ENCODE results near the gene PPM1J. TPM values are rescaled to one million over a fixed set of nuclear protein-coding genes. Genes with fewer than 3 reads are reported as not detected.

Gene PPM1J
- polyA plus RNA-seq, 1 of the 3 experiments (the other 2 are of a cell fraction) = 5.3 TPM

DNA sequence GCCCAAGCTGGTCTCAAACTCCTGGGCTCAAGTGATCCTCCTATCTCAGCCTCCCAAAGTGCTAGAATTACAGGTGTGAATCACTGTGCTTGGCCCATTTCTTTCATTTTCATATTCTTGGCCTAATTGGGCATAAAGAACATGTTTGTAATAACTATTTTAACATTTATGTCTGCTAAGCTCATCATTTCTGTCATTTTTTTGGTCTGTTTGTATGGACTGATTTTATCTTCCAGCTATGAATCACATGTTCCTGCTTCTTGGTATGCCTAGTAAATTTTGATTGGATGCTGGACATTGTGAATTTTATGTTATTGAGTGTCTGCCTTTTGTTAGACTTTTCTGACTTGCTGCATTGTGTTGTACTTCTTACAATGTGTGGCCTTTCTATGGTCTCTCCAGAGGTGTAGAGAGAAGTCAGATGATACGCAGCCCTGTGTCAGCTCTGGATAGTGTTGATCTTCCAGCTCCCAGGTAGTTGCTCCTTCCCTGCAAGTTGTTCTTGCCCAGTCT, 39.0 kb upstream of the PPM1J start (continued):
- TF ChIP-seq RCOR1 (IDR thresholded peaks at IDR 0.05; ENCODE audit: low read length) = no peak
- TF ChIP-seq, protein P1, sequence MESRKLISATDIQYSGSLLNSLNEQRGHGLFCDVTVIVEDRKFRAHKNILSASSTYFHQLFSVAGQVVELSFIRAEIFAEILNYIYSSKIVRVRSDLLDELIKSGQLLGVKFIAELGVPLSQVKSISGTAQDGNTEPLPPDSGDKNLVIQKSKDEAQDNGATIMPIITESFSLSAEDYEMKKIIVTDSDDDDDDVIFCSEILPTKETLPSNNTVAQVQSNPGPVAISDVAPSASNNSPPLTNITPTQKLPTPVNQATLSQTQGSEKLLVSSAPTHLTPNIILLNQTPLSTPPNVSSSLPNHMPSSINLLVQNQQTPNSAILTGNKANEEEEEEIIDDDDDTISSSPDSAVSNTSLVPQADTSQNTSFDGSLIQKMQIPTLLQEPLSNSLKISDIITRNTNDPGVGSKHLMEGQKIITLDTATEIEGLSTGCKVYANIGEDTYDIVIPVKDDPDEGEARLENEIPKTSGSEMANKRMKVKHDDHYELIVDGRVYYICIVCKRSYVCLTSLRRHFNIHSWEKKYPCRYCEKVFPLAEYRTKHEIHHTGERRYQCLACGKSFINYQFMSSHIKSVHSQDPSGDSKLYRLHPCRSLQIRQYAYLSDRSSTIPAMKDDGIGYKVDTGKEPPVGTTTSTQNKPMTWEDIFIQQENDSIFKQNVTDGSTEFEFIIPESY (IDR thresholded peaks at IDR 0.05; ENCODE audit: borderline replicate concordance, low read depth) = no peak

DNA sequence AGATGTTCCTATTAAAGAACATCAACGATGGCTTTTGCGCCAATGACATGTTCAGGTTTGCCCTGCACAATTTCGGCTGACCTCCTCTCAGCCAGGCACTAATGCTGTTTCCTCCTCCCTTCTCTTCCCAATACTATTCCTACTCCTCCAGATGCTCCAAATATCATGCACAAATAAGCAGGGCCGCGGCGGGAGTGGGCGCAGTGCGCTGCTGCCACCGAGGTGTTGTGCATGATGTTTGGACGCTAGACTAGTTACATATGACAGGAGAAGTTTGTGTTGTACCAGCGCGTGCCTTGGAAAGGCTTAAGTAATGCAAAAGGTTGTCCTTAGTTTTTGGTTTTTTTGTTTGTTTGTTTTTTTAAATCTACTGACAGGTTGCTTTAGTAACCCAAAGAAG, 33.3 kb upstream of the PPM1J start:
- Histone ChIP-seq H3K9me2 (no peaks in the 10 kb centered on the region), H3K4me3 (ENCODE audit: low read depth in 2 of 2, low read length in 1 of 2) (no peak overlapping the region), H3F3A (replicated peaks; ENCODE audit: insufficient read depth) (no peaks in the 10 kb centered on the region), H4K20me1 (ENCODE audit: insufficient read depth) (no peaks in the 10 kb centered on the region), H3K9me3 (no peaks in the 10 kb centered on the region), H3K4me1 (ENCODE audit: control insufficient read depth in 1 of 2, insufficient read depth in 2 of 2, low read depth in 1 of 2, low read length in 1 of 2) (no peaks in the 10 kb centered on the region), H3K4me2 (no peak overlapping the region), H3K27me3 (ENCODE audit: insufficient read depth) (no peaks in the 10 kb centered on the region; the same call in 1 of the 2 replicates), H3K9ac (no peak overlapping the region), H3K36me3 (replicated peaks in 1 of 2; ENCODE audit: control insufficient read depth in 1 of 2, insufficient read depth in 2 of 2, low read length in 1 of 2) (no peaks in the 10 kb centered on the region), H2AFZ (ENCODE audit: low read depth) (no peak overlapping the region), H3K27ac (ENCODE audit: low read depth in 2 of 2, low read length in 1 of 2) (no peak overlapping the region), H3K79me2 (ENCODE audit: insufficient read depth) (no peaks in the 10 kb centered on the region)
- DNase-seq = no peak
- ChIA-PET POLR2A (no interaction called here), CTCF (interaction anchor here (0.7 to 1.2 kb wide), 3 partner anchors 10 to 29 kb away, joined by 3 to 4 read pairs (median 3); a partner anchor contains a TSS)
- no peak for TF ChIP-seq EP300 (IDR thresholded peaks at IDR 0.05; ENCODE audit: borderline replicate concordance in 1 of 2, low read depth in 1 of 2, low read length in 1 of 2)
- 64% methylated on average over 11 of the region's 12 CpGs for WGBS (ENCODE audit: low lambda C conversion rate)

DNA sequence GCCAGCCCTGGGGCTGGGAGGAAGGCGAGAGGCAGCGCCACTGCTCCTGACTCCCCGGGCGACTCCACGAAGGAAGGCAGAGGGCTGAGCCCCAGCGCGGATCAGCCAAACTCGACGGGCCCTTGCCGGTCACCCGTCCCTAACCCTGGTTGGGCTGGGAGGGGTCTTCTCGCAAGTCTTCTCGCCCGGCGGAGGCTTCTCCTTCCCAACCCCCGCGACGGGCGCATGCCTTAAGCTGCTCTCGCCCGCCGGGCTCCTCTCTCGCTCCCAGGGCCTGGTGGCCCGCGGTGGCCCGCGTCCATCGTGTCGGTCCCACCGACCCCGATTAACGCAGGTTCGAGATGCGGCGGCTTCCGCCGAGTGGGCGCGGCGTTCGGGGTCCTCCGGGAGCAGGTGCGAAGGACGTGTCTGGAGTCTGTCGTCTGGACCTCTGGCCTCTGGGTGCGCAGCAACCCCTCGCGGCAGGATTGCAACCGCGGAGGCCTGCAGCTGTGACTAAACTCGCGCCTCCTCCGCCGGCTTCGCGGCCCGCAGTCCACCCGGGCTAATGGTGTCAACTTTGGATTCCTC, 29.0 kb upstream of the PPM1J start:
- POLR2A ChIA-PET = interaction anchor here (0.7 kb wide), 1 partner anchor 61 kb away, joined by 3 read pairs; no protein-coding TSS in a partner anchor

More for the DNA sequence above, 29.0 kb upstream of the PPM1J start:
- 64% methylated on average over 19 of the region's 58 CpGs for WGBS (ENCODE audit: low lambda C conversion rate)
- H3K79me2 ChIP-seq (ENCODE audit: insufficient read depth) = no peaks in the 10 kb centered on the region
- no peak overlapping the region for H3K4me3 ChIP-seq (ENCODE audit: low read depth in 2 of 2, low read length in 1 of 2)
- no peak overlapping the region for H3K27ac ChIP-seq (ENCODE audit: low read depth in 2 of 2, low read length in 1 of 2)
- no peak overlapping the region; the same call in 1 of the 2 replicates for H2AFZ ChIP-seq (ENCODE audit: low read depth)
- H3K9me2 ChIP-seq = no peaks in the 10 kb centered on the region
- TF ChIP-seq POLR2AphosphoS5 (IDR thresholded peaks at IDR 0.05; ENCODE audit: low read depth, low read length) (no peak), FOXJ3 (CRISPR knock-in tag; IDR thresholded peaks at IDR 0.05) (no peak), YY1 (IDR thresholded peaks at IDR 0.05; ENCODE audit: low read depth) (no peak), CHD2 (IDR thresholded peaks at IDR 0.05; ENCODE audit: low read length, partially characterized antibody) (no peak), NRF1 (IDR thresholded peaks at IDR 0.05; ENCODE audit: low read depth, low read length) (no peak)
- no peaks in the 10 kb centered on the region for H3K4me1 ChIP-seq (ENCODE audit: control insufficient read depth in 1 of 2, insufficient read depth in 2 of 2, low read depth in 1 of 2, low read length in 1 of 2)
- CTCF ChIA-PET = interaction anchor here (0.7 to 4.8 kb wide), 13 partner anchors 10 to 329 kb away, joined by 3 to 19 read pairs (median 3); partner anchors contain the start of genes LRIG2 and PPM1J
- no peaks in the 10 kb centered on the region for H4K20me1 ChIP-seq (ENCODE audit: insufficient read depth)
- no peaks in the 10 kb centered on the region for H3K36me3 ChIP-seq (replicated peaks in 1 of 2; ENCODE audit: control insufficient read depth in 1 of 2, insufficient read depth in 2 of 2, low read length in 1 of 2)
- DNase-seq = no peak
- H3K27me3 ChIP-seq (ENCODE audit: insufficient read depth) = no peaks in the 10 kb centered on the region; the same call in 1 of the 2 replicates
- no peak overlapping the region for H3K9ac ChIP-seq
- H3K4me2 ChIP-seq = no peak overlapping the region
- no peaks in the 10 kb centered on the region for H3F3A ChIP-seq (replicated peaks; ENCODE audit: insufficient read depth)
- H3K9me3 ChIP-seq = no peaks in the 10 kb centered on the region

Measured in SK-N-SH (cell line).